Caco-2 (cell line): Measurements from ENCODE around the gene HGS. TPM values are rescaled to one million over a fixed set of nuclear protein-coding genes. Genes with fewer than 3 reads are reported as not detected.

ENCODE experiments used
- BruUV-seq: library from RNA; stranded (reverse); fragments of 400-500 nt; replicated peaks from 2 replicates; lab custom pipeline; 2021; lab: Mats Ljungman, UMichigan
- CTCF ChIA-PET: fragments of 300-600 bp; sonication (Branson Sonifier 250); formaldehyde crosslinking; loops from one replicate; lab custom pipeline; 2022; ENCODE audit warnings: antibody characterized with exemption; lab: Charles Lee
- POLR2A ChIA-PET: fragments of 300-600 bp; sonication (Branson Sonifier 250); formaldehyde crosslinking; loops from one replicate; lab custom pipeline; 2022; ENCODE audit warnings: antibody characterized with exemption; lab: Charles Lee
- DNase-seq, 2 experiments: peaks; one replicate each; pipeline versions ENCODE4 v3.0.0 to v3.0.0-alpha.2; 2020 to 2022
- H3K27me3 ChIP-seq: replicated peaks from 2 replicates; pipeline ENCODE4 v1.6.0; 2011; ENCODE audit warnings: low read length; ENCODE audit not compliant: control insufficient read depth, insufficient read depth
- H3K36me3 ChIP-seq: 2 replicates; pipeline ENCODE4 v1.5.1; 2011; ENCODE audit warnings: low read length; ENCODE audit not compliant: control insufficient read depth, insufficient read depth
- H3K4me1 ChIP-seq: fragments of 250-450 bp; sonication (Bioruptor Pico); 2 replicates; pipeline ENCODE4 v1.5.1; 2020; ENCODE audit warnings: mild to moderate bottlenecking
- H3K4me3 ChIP-seq: 2 replicates; pipeline ENCODE4 v1.5.1; 2011; ENCODE audit warnings: low read depth, mild to moderate bottlenecking, control low read depth, low read length
- H3K9me3 ChIP-seq: fragments of 250-450 bp; sonication (Bioruptor Pico); 2 replicates; pipeline ENCODE4 v1.5.1; 2020; ENCODE audit warnings: mild to moderate bottlenecking, moderate library complexity
- H3K27ac Mint-ChIP-seq: one replicate; pipeline ENCODE4 v1.8.0; 2022; ENCODE audit warnings: mixed read lengths; ENCODE audit not compliant: unreplicated experiment
- H3K27me3 Mint-ChIP-seq: one replicate; pipeline ENCODE4 v1.8.0; 2022; ENCODE audit warnings: mixed read lengths; ENCODE audit not compliant: insufficient read depth, unreplicated experiment
- H3K36me3 Mint-ChIP-seq: one replicate; pipeline ENCODE4 v1.8.0; 2022; ENCODE audit warnings: mild to moderate bottlenecking, mixed read lengths; ENCODE audit not compliant: insufficient read depth, unreplicated experiment
- H3K4me1 Mint-ChIP-seq: one replicate; pipeline ENCODE4 v1.8.0; 2022; ENCODE audit warnings: low read depth, mixed read lengths; ENCODE audit not compliant: unreplicated experiment
- H3K4me3 Mint-ChIP-seq: one replicate; pipeline ENCODE4 v1.8.0; 2022; ENCODE audit warnings: mild to moderate bottlenecking, moderate library complexity, mixed read lengths; ENCODE audit not compliant: unreplicated experiment
- H3K9me3 Mint-ChIP-seq: one replicate; pipeline ENCODE4 v1.8.0; 2022; ENCODE audit warnings: mixed read lengths; ENCODE audit not compliant: unreplicated experiment
- intact Hi-C: fragments of 100-400 bp; cut with micrococcal nuclease; formaldehyde crosslinking; loops from one replicate; pipeline ENCODE4 v1.10.0; 2022; ENCODE audit not compliant: unreplicated experiment
- total RNA-seq: library from RNA; stranded (reverse); gene quantifications from 2 replicates; pipeline ENCODE4 v1.2.3, GENCODE V29; 2022
- TF ChIP-seq, protein P1 (sequence below), 2 experiments: fragments of 200-600 bp in 1 of 2; IDR thresholded peaks; 1 replicate in 1 of 2; 2 replicates in 1 of 2; pipeline versions ENCODE4 v1.5.1 to v1.8.0; 2011 to 2022; ENCODE audit warnings: antibody characterized with exemption in 1 of 2, control low read depth in 1 of 2, inconsistent platforms in 1 of 2, low read depth in 1 of 2, low read length in 1 of 2, mild to moderate bottlenecking in 1 of 2, moderate library complexity in 1 of 2; ENCODE audit not compliant: insufficient read depth in 1 of 2, severe bottlenecking in 1 of 2, unreplicated experiment in 1 of 2

HGS gene
- total RNA-seq, 1 experiment from 2014 or later, result 176 TPM

DNA sequence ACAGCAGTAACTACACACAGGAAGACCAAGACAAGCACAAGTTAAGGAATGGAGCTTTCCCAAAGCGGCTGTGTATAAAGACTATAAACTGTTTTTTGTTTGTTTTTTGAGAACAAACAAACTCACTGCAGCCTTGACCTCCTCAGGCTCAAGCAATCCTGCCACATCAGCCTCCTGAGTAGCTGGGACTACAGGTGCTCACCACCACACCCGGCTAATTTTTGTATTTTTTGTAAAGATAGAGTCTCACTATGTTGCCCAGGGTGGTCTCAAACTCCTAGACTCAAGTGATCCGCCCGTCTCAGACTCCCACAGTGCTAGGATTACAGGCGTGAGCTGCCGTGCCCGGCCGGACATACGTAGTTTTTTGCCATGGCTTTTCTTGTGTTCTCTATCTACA, 23.4 kb upstream of the HGS start:
- no peaks in the 10 kb centered on the region for H3K4me1 Mint-ChIP-seq
- ChIA-PET POLR2A (no interaction called here), CTCF (no interaction called here)
- peaks cover 2% of the 10 kb centered on the region for H3K36me3 Mint-ChIP-seq
- H3K9me3 Mint-ChIP-seq, result no peaks in the 10 kb centered on the region
- no peaks in the 10 kb centered on the region for H3K27me3 Mint-ChIP-seq
- Histone ChIP-seq H3K36me3 (no peaks in the 10 kb centered on the region), H3K4me3 (no peak overlapping the region), H3K4me1 (peaks cover 18% of the 10 kb centered on the region), H3K9me3 (no peaks in the 10 kb centered on the region), H3K27me3 (no peaks in the 10 kb centered on the region)
- TF ChIP-seq, protein P1, sequence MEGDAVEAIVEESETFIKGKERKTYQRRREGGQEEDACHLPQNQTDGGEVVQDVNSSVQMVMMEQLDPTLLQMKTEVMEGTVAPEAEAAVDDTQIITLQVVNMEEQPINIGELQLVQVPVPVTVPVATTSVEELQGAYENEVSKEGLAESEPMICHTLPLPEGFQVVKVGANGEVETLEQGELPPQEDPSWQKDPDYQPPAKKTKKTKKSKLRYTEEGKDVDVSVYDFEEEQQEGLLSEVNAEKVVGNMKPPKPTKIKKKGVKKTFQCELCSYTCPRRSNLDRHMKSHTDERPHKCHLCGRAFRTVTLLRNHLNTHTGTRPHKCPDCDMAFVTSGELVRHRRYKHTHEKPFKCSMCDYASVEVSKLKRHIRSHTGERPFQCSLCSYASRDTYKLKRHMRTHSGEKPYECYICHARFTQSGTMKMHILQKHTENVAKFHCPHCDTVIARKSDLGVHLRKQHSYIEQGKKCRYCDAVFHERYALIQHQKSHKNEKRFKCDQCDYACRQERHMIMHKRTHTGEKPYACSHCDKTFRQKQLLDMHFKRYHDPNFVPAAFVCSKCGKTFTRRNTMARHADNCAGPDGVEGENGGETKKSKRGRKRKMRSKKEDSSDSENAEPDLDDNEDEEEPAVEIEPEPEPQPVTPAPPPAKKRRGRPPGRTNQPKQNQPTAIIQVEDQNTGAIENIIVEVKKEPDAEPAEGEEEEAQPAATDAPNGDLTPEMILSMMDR (IDR thresholded peaks at IDR 0.05; ENCODE audit: insufficient read depth in 1 of 2, low read depth in 1 of 2, low read length in 1 of 2, severe bottlenecking in 1 of 2, unreplicated experiment in 1 of 2), result no peak
- BruUV-seq, result no TSS peak
- H3K27ac Mint-ChIP-seq, result no peak overlapping the region
- no peak for DNase-seq
- no peak overlapping the region for H3K4me3 Mint-ChIP-seq
- intact Hi-C loops, result no loop called here

DNA sequence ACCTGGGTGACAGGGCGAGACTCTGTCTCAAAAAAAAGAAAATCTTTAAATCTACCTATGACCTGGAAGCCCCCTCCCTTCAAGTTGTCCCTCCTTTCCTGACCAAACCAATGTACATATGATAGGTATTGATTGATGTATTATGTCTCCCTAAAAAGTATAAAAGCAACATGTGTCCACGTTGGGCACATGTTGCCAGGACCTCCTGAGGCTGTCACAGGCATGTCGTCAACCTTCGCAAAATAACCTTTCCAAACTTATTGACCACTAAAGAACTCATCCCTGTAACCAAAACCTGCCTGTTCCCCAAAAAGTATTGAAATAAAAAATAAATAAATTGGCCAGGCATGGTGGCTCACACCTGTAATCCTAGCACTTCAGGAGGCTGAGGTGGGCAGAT, 21.8 kb upstream of the HGS start:
- ChIA-PET CTCF (no interaction called here), POLR2A (interaction anchor here (0.6 to 1.0 kb wide), 2 partner anchors 11 to 21 kb away, joined by 3 to 7 read pairs; partner anchors contain the start of genes ARL16 and HGS)
- Histone ChIP-seq H3K36me3 (no peaks in the 10 kb centered on the region), H3K9me3 (no peaks in the 10 kb centered on the region), H3K4me1 (peaks cover 21% of the 10 kb centered on the region), H3K4me3 (no peak overlapping the region), H3K27me3 (no peaks in the 10 kb centered on the region)
- no peak for DNase-seq
- intact Hi-C loops, result no loop called here
- Mint-ChIP-seq H3K9me3 (no peaks in the 10 kb centered on the region), H3K36me3 (peaks cover 15% of the 10 kb centered on the region), H3K27me3 (no peaks in the 10 kb centered on the region), H3K4me3 (no peak overlapping the region), H3K4me1 (peaks cover 10% of the 10 kb centered on the region), H3K27ac (no peak overlapping the region)
- TF ChIP-seq, protein P1 (IDR thresholded peaks at IDR 0.05; ENCODE audit: insufficient read depth in 1 of 2, low read depth in 1 of 2, low read length in 1 of 2, severe bottlenecking in 1 of 2, unreplicated experiment in 1 of 2), result no peak
- BruUV-seq, result no TSS peak

DNA sequence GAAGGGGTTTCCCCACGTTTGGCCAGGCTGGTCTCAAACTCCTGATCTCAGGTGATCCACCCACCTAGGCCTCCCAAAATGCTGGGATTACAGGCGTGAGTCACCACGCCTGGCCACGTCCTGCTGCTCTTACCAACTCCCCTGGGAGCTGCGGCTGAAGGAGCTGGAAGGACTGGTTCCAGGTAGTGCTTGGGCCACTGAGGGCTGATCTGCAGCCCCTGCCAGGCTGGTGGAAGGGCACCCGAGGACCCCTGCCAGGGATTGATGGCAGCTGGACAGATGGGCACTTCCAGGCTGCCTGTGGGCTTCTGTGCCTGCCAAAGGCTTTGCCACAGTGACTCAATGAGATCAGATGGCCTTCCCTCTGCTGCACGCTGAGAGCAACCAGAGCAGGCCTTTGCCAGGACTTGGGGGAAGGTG, 19.8 kb upstream of the HGS start:
- no peaks in the 10 kb centered on the region for H3K27me3 Mint-ChIP-seq
- CTCF ChIA-PET, result no interaction called here
- Histone ChIP-seq H3K36me3 (0 out of 2 replicates have a peak, but pooled peaks cover 2% of the 10 kb centered on the region), H3K9me3 (no peaks in the 10 kb centered on the region), H3K4me3 (no peak overlapping the region), H3K4me1 (peaks cover 27% of the 10 kb centered on the region), H3K27me3 (no peaks in the 10 kb centered on the region)
- H3K36me3 Mint-ChIP-seq, result peaks cover 32% of the 10 kb centered on the region
- H3K9me3 Mint-ChIP-seq, result no peaks in the 10 kb centered on the region
- TF ChIP-seq, protein P1 (IDR thresholded peaks at IDR 0.05; ENCODE audit: insufficient read depth in 1 of 2, low read depth in 1 of 2, low read length in 1 of 2, severe bottlenecking in 1 of 2, unreplicated experiment in 1 of 2), result no peak
- H3K4me3 Mint-ChIP-seq, result no peak overlapping the region
- H3K27ac Mint-ChIP-seq, result no peak overlapping the region
- peaks cover 24% of the 10 kb centered on the region for H3K4me1 Mint-ChIP-seq
- DNase-seq, result no peak
- intact Hi-C loops, result no loop called here
- BruUV-seq, result no TSS peak
- POLR2A ChIA-PET, result no interaction called here
